GM21529 (cell line): Measurements from ENCODE around the gene ITGA11.
"Not testable (repeated sequence)": the region's sequence is repeated elsewhere in the genome, so short reads cannot be mapped to it uniquely, and the experiment has no call there.

Experiments used
- ATAC-seq: cut with Tn5 transposase; IDR thresholded peaks from one replicate; pipeline ENCODE4 v1.9.1; 2021; ENCODE audit not compliant: unreplicated experiment

ITGA11 gene

DNA sequence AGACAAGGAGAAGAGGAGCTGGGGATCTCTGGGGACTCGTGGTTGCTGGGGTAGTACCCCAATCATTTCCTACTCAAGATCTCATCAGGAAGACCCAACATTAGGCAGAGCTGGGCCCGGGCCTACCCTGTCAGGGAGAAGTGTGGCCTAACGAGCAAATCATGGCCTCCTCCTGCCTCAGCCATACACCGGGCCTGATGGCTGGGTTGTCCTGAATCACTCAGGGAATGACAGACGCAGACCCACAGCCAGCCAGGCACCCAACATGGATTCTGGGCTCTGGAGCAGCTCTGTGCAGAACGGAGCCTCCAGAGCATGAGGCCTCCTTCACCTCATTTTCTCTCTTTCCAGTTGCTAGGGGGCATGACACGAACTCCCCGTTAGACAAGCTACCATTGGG, 19.7 kb downstream of the ITGA11 start:
- no peak for ATAC-seq

DNA sequence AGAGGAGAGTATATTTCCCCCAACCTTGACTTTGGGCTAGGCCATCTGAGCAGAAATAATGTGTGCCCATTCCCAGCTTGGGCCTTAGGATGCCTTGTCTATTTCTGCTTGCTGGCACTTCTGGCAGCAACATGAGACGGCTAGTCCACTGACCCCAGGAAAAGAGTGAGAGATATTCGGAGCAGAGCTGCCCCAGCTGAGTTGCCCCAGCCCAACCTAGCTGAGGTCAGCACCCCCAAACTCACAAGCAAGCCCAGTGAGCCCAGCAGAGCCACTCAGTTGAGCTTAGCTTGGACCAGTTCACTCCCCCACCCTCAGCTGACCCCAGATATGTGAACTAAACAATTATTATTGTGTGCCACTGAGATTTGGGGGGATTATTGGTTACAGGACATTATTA, 20.2 kb downstream of the ITGA11 start:
- ATAC-seq, result no peak

DNA sequence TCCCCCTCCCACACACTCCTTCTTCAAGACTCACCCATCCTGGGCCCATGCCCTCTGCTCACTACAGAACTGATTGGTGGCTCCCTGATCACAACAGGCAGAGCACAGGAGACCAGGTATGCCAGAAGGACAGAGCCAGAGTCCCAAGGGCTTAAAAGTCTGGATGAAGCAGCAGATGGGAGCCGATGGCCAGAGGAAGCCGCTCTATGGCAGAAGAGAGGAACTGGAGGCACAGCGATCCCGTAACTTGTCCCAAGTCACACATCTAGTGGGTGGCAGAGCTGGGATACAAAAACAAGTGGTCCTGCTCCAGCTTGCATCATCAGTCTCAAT, 20.7 kb downstream of the ITGA11 start:
- ATAC-seq, result no peak

DNA sequence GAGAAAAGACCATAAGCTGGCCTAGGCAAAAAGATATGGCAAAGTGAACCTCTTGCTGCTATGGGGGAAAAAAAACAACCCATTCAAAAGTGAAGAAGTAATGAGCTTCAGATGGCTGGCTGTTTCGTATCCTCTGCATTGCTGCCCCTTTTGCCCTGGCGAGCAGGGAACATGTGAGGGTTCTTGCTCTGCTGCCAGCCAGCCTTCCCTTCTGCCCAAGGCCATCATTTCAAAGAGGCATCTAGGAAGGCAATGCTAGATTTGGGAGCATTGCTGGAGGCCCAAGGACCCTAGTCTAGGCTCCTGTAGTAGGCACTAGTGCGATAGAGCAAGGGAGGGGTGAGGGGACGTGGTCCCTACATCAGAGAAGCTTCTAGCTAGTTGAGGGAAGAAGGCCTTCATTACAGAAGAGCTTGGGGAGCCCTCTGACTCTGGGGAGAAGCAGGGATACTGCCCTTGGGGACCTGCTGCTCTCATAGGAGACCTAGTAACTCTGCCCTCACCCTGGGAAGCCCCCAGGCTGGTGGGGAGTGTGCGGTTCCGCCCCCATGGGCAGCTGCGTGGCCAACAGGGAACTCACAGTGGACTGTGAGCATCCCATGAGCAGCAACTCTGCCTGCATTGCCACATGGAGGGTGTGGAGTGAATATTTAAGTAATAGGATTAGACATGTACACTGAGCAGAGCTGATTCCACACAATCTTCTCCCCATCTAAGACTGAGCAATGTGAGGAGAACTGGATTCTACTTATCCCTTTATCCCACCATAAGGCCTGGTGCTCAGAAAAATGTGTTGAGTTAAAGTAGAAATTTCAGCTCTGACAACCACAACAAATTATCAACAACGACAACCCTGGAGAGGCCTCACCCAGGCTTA, 21.3 kb downstream of the ITGA11 start:
- no peak for ATAC-seq

DNA sequence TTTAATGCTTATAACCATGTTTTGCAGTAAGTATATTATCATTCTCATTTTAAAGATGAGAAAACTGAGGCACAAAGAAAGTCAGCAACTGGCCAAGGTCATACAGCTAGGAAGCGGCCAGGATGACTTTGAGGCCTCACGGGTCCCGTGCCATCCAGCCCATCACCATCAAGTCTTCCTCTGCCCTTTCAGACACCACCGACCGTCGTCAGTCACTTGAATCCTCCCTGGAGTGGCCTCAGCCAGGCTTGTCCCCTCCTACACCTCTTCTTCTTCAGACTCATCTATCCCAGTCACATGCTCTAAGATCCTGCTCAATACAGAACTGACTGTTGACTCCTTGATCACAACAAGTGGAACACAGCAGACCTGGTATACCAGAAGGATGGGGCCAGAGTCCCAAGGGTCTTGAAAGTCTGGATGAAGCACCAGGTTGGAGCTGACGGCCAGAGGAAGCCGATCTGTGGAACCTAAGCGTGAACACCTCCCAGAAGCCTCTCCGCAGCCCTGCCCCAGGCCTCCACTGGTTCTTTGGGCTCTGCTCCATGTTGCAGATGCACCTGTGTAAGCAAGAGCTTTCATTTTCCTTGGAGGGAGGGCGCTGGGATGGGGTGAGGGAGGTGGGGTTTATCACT, 22.1 kb downstream of the ITGA11 start:
- no peak for ATAC-seq

DNA sequence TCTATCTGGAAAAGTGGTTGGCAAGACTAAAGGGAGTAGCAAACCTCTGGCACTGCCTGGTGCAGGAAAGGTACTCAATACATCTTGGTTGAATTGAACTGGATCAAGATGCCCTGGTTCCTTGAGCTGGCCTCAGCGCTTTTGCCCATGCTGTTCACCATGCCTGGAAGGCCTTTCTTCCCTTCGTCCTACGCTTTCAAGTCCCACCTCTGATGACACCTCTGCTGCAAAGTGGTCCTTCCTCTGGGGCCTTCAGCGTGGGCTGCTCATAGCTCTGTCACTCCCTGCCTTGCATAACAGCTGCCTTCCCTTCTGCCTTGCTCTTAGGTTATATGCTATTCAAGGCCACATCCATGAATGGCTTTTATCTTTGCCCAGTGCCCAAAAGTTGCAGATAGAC, 23.0 kb downstream of the ITGA11 start:
- ATAC-seq, result no peak

DNA sequence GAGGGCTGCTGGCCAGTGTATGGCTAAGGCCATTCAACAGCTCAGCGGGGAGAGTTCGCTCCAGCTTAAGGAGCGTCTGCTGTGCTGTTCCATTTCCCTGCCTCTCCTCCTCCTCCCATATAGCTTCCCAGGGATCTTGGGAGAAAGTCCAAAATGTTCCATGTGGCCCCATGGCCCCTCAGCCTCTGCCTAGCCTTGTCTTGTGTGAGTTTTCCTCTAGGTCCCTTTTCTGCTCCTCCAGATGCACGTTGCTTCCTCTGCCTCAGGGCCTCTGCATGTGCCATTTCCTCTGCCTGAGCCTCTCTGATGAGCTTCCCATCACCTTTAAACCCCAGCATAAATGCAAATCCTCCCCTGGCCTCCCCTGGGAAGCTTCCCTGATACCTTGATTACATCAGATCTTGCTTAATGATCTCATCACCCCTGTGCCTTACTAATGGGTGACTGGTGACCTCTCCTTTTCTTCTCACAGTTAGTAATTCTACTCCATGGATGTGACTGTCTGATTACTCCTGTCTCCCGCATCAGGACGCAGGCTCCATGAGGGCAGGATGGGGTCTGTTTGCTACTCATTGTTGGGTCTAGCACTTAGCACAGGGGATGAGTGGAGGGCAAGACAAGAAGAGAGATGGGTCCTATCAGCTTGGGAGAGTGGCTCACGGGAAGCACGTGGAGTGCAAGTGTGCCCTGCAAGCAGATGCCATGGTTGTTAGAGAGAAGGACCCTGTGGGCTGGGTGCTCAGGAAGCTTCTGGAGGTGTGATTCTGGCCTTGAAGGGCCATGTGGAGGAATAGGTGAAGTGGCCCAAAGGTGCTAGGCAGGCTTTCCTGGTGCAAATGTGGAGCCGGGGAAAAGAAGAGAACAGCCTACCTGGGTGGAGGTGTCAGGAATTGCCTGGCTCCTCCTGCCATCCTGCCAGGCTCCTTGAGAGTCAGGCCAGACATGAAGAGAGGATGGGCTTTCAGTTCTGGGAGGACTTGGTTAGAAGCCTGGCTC, 23.8 kb downstream of the ITGA11 start:
- ATAC-seq, result no peak

DNA sequence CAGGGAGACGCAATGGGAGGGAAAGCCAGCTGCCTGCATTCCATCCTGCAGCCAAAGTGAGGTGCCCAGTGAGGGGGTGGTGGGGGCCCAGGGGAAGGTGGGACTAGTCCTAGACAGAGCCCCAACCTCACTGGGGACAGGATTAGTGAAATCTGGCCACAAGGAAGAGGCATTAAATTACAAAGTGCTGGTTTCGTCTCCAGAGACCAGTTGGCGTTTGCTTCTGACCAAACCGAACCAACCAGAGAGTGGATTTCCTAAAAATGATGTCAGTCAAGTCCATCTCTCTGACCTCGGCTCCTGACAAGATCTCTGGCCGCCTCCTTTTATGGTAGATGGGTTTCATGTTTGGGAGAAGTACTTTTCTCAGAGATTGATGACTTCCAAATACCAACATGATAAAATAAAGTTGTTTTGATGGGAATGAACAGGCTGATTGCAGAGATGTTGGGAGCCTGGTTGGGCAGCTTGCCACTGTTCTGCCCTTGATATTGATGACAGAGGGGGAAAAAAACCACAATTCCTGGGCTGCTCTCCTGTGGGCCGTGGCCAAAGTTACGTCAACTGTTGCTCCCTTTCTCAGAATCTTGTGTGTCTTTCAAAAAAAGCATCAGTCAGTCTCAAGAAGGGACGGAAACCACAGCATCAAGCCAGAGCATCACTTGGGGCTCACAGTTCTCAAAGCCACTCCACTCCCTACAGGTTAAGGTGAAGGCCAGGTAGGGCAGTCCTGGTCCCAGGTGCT, 24.6 kb downstream of the ITGA11 start:
- ATAC-seq, result no peak

DNA sequence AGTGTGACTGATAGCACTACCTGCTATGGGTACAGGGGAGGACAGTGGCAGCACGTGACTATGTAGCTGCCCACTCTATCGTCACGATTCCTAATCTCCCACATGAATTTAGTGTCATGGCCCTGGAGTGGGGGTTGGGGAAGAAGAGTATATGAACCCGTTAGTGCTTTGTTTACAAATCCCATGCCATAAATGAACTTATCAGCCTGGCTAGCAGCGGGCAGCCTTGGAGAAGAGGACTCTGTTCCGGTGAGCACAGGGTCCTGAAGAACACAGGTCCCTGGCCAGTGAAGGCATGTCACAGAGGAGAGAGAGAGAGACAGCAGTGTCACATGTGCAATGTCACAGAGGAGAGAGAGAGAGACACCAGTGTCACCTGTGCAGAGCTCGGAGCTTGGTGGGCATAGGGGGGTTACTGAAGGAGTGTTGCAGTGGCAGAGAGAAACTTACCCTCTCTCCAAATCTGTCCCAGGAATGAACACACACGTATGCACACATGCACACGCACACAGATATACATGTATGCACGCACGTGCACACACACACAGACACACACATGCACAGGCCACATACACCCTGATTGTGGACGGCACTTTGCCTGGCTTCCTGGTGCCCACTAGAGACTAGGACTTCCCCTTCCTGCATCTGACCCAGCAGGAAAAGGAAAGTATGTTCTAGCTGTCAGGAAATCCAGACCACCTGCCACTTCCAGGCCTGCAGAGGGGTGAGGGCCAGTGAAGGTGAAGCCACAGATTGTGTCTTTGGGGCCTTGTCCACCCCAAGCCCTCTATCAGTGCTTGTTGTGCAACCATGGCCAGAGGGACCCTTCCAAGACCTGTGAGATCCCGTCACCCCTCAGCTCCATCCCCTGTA, 26.3 kb downstream of the ITGA11 start:
- no peak for ATAC-seq

DNA sequence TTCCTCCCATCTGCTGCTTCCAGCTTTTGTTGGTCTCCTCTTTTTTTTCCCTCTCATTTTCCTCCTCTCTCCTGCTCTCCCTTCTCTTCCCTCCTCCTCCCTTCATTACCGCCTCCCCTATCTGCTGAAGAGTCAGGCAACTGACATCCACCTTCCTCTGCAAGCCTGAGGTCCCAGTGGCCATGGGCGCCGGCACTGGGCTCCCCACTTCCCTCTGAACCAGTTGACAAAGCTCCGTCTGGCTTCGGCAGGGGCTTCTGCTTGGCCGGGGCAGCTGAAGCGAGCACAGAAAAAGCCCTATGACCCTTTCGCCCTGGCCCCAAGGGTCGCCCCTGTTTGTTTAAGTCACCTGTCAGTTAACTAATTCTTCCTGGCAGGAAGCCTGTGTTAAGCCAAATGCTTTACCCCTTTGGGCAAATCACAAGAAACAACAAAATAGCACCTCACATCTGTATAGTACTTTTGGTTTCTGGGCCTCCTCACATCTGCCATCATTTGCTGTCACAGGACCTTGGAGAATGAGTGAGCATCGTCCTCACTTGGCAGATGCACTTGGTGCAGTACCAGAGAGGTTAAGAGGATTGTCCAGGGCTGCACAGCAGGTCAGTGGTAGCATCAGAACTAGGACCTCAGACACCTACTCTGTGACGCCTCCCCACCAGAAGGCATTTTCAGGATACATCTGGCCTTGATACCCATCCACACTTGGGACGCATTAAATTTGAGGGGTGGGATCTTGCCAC, 27.7 kb downstream of the ITGA11 start:
- no peak for ATAC-seq

DNA sequence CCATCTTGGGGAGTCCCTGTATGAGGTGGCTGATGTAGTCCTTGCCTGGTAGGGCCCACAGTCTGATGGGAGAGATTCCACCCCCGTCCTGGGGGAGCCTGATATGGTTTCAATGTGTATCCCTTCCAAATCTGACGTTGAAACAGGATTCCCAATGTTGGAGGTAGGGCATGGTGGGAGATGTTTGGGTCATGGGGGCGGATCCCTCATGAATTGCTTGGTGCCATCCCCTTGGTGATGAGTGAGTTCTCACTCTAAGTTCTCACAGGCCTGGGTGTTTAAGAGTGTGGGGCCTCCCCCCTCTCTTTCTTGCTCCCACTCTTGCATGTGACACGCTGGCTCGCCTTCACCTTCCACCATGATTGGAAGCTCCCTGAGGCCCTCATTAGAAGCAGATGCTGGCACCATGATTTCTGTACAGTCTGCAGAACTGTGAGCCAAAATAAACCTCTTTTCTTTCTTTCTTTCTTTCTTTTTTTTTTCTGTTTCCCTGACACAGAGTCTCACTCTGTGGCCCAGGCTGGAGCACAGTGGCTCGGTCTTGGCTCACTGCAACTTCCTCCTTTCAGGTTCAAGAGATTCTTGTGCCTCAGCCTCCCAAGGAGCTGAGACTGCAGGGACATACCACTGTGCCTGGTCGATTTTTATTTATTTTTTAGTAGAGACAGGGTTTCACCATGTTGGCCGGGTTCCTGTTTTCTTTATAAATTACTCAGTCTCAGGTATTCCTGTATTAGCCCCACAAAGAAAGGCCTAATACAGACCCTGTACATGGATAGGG, 28.6 kb downstream of the ITGA11 start:
- ATAC-seq, result no peak

DNA sequence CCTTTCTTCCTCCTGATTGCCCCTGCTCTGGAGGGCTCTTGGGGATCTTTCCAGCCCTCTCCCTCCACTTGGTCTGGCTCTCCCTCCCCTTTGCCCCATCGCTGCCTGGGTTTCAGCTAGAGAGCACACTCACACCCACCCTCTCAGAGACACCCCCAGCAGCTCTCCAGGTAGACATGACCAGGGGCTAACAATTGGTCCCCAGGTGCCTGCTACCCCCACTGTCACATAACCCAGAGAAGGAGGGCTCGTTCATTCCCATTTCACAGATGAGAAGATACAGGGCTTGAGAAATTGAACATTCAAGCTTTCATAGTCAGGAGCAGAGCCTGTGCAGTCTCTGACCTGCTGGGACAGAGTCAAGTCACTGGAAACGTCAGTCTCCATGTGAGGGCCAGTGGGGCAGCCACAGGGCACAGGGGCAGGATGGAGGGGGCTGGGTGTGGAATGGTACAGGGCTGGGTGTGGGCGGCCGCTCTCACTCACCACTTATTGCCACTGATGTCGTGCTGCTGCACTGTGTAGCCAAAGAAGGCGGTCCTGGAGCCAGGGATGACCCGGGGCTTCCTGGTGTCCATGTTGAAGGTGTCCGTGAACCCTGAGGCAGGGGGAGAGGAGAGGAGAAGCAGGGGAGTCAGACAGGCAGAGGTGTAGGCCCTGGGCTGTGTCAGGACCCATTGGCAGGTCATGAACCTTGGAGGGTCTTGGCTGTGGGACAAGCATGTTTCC, 29.4 kb downstream of the ITGA11 start:
- ATAC-seq, result no peak

DNA sequence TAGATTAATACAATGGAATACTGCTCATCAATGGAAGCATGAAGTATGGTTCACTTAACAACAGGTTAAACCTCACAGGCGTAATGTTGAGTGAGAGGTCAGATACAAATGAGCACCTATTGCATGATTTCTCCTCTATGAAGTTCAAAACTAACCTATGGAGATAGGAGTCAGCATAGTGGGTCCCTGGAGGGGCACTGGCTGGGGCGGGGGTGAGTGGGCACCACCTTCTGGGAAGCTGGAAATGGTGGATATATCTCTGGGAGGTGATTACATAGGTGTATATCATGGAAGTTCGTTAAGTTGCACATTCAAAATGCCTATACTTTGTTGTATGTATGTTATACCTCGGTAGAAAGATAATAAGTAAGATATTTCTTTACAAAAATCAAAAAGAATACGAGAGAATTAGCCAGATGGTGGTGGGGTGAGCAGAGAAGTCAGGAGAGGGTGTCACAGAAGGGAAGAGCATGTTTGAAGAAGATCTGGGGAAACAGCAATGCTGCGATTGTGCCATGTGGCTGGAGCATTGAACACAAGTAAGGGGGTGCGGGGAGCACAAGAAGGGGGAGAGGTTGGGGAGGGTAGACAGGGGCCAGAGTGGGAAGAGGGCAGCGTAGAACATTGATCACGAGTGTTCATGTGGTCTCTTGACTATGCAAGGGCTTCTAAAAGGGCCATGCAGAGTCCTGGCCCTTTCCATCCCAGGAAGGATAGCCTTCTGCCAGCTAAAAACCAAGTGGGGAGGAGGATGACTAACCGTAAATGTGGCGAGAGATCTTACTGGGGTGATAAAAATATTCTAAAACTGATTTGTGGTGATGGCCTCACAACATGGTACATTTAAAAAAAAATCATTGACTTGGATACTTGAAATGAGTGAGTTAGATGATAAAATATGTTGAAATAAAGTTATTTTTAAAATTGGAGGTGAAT, 30.2 kb downstream of the ITGA11 start:
- no peak for ATAC-seq

DNA sequence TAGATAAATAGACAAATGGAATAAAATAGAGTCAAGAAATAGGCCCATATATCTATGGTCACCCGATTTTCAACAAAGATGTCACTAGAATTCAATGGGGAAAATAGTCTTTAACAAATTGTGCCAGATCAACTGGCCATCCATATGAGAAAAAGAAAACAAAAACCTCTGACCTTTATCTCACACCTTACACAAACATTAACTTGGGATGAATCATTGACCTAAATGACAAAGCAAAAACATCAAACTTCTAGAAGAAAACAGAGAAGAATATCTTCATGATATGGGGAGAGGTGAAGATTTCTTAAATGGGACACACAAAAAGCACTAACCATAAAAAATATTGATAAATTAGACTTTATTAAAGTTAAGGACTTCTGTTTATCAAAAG, 31.9 kb downstream of the ITGA11 start:
- no peak for ATAC-seq

DNA sequence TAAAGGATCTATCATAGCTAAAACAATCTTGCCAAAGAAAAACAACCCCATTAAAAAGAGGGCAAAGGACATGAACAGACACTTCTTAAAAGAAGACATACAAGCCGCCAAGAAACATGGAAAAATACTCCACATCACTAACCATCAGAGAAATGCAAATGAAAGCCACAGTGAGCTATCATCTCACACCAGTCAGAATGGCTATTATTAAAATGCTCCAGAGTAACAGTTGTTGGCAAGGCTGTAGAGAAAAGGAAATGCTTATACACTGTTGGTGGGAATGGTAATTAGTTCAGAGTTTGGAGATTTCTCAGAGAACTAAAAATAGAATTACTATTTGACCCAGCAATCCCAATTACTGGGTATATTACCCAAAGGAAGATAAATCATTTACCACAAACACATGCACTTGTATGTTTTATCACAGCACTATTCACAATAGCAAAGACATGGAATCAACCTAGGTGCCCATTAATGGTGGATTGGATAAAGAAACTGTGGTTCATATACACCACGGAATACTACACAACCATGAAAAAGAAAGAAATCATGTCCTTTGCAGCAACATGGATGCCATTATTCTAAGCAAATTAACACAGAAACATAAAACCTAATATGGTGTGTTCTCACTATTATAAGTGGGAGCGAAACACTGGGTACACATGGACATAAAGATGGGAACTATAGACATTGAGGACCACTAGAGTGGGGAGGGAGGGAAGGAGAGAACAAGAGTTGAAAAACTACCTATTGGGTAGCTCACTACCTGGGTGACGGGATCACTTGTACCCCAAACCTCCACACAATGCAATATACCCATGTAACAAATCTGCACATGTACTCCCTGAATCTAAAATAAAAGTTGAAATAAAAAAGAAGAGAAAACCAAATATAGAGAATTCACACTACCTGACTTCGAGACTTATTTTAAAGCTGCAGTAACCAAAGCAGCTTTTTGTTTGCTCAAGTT, 32.6 kb downstream of the ITGA11 start:
- no peak for ATAC-seq

DNA sequence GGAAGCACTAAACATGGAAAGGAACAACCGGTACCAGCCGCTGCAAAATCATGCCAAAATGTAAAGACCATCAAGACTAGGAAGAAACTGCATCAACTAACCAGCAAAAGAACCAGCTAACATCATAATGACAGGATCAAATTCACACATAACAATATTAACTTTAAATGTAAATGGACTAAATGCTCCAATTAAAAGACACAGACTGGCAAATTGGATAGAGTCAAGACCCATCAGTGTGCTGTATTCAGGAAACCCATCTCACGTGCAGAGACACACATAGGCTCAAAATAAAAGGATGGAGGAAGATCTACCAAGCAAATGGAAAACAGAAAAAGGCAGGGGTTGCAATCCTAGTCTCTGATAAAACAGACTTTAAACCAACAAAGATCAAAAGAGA, 34.0 kb downstream of the ITGA11 start:
- not testable (repeated sequence) for ATAC-seq
